Activated B cell treated with CpG ODN at 0.5 μM for 24 hours (primary cell): Measurements from ENCODE around the gene KRTAP5-3. TPM values are rescaled to one million over a fixed set of nuclear protein-coding genes. Genes with fewer than 3 reads are reported as not detected.
"Not testable (repeated sequence)": the region's sequence is repeated elsewhere in the genome, so short reads cannot be mapped to it uniquely, and the experiment has no call there.

Source experiments
- ATAC-seq: fragments of 200-7000 bp; cut with Tn5 transposase; one replicate; pipeline ENCODE4 v1.10.0; 2021; ENCODE audit warnings: low read depth, mild to moderate bottlenecking, moderate library complexity
- CTCF ChIA-PET: fragments of 350-600 bp; sonication (Branson Sonifier 250); formaldehyde crosslinking; loops from one replicate; lab custom pipeline; 2021; ENCODE audit warnings: antibody characterized with exemption; lab: Charles Lee
- POLR2A ChIA-PET: fragments of 350-600 bp; sonication (Branson Sonifier 250); formaldehyde crosslinking; loops from one replicate; lab custom pipeline; 2021; ENCODE audit warnings: antibody characterized with exemption; lab: Charles Lee
- DNase-seq: peaks from one replicate; pipeline ENCODE4 v3.0.0; 2022
- H3K27ac Mint-ChIP-seq: one replicate; pipeline ENCODE4 v1.8.0; 2020; ENCODE audit warnings: mixed read lengths
- H3K27me3 Mint-ChIP-seq: one replicate; pipeline ENCODE4 v1.8.0; 2021; ENCODE audit warnings: mixed read lengths
- H3K36me3 Mint-ChIP-seq: one replicate; pipeline ENCODE4 v1.8.0; 2021; ENCODE audit warnings: low read depth, mixed read lengths
- H3K4me1 Mint-ChIP-seq: one replicate; pipeline ENCODE4 v1.8.0; 2021; ENCODE audit warnings: mixed read lengths
- H3K4me3 Mint-ChIP-seq: one replicate; pipeline ENCODE4 v1.8.0; 2020; ENCODE audit warnings: mild to moderate bottlenecking, mixed read lengths
- H3K9me3 Mint-ChIP-seq: one replicate; pipeline ENCODE4 v1.8.0; 2020; ENCODE audit warnings: mixed read lengths
- intact Hi-C: fragments of 100-400 bp; cut with micrococcal nuclease; formaldehyde crosslinking; loops from one replicate; pipeline ENCODE4 v1.15.1; 2024
- total RNA-seq: library from RNA; stranded (reverse); gene quantifications from 2 replicates; pipeline ENCODE4 v1.2.3, GENCODE V29; 2022
- TF ChIP-seq, protein P1 (sequence below): fragments of 200-600 bp; IDR thresholded peaks from one replicate; pipeline ENCODE4 v1.8.0; 2022; ENCODE audit warnings: antibody characterized with exemption, mild to moderate bottlenecking

Gene KRTAP5-3
- total RNA-seq, 1 donor from 2014 or later = not detected

DNA sequence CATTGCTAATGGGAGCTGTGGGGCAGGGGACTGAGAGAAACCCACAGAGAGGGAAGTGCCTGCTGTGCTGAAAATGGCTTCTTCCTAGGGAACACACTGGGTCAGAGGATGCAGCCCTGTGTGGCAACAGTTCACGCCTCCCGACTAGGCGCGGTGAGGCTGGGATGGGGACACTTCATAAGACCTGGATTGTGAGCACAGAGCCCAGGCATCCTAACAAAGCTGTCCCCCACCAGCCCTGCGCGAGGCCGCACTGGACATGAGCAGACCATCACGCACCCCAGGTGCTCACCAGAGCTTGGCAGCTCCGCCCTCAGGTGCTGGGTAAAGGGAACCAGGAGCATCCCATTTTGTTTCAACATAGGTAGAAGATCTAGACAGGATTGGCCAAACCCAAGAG lies 15.5 kb upstream of the KRTAP5-3 start:
- intact Hi-C loops = no loop called here
- Mint-ChIP-seq H3K27me3 (peaks cover 12% of the 10 kb centered on the region), H3K4me1 (peaks cover under 1% of the 10 kb centered on the region), H3K4me3 (no peak overlapping the region), H3K27ac (no peak overlapping the region), H3K9me3 (no peaks in the 10 kb centered on the region), H3K36me3 (no peaks in the 10 kb centered on the region)
- ChIA-PET POLR2A (no interaction called here), CTCF (interaction anchor here (0.8 kb wide), 1 partner anchor 27 kb away, joined by 3 read pairs; no protein-coding TSS in a partner anchor)
- TF ChIP-seq, protein P1, sequence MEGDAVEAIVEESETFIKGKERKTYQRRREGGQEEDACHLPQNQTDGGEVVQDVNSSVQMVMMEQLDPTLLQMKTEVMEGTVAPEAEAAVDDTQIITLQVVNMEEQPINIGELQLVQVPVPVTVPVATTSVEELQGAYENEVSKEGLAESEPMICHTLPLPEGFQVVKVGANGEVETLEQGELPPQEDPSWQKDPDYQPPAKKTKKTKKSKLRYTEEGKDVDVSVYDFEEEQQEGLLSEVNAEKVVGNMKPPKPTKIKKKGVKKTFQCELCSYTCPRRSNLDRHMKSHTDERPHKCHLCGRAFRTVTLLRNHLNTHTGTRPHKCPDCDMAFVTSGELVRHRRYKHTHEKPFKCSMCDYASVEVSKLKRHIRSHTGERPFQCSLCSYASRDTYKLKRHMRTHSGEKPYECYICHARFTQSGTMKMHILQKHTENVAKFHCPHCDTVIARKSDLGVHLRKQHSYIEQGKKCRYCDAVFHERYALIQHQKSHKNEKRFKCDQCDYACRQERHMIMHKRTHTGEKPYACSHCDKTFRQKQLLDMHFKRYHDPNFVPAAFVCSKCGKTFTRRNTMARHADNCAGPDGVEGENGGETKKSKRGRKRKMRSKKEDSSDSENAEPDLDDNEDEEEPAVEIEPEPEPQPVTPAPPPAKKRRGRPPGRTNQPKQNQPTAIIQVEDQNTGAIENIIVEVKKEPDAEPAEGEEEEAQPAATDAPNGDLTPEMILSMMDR = no peak
- DNase-seq = no peak
- ATAC-seq = no peak

DNA sequence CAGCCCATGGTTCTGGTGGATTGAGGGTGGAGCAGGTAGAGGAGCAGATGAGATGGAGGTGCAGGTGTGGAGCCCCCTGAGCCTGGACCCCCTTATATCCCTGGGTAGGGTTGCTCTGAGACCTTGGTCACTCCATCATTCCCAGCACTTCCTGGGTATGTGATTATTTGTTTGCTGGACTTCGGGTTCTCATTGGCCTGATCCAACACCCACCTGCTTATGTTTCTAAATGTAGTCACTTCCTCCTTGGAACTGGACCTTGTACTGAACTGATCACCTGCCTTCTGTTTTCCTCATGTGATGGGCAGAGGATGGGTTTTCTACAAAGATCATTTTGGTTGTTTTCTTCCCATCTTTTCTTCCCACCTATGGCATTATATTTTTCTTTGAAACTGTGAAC lies 13.8 kb upstream of the KRTAP5-3 start, which contains the start of gene KRTAP5-4:
Gene KRTAP5-4, minus strand, starts transcription at position 53 of the 400 bp plus-strand sequence. Its CDS starts 45 bp downstream, at position 8.
- Mint-ChIP-seq H3K27me3 (peaks cover 22% of the 10 kb centered on the region), H3K4me1 (no peaks in the 10 kb centered on the region)
- CTCF ChIA-PET = no interaction called here

DNA sequence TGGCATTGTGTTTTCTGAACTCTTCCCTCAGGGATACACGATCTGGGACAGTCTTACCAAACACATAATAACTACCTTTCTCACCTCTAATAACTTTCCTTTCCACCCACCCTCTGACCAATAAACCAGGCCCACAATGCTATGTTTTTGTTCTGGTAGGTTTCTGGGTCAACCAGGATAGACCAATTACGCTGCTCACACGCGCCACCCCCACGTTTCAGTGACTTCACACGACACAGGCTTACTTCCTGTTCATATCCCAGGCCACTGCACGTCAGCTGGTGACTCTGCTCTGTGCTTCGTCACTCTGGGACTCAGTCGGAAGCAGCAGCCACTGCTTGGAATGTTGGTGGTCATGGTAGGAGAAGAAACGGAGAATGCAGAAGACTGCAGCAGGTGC lies 11.2 kb upstream of the KRTAP5-3 start:
- H3K4me1 Mint-ChIP-seq = no peaks in the 10 kb centered on the region
- POLR2A ChIA-PET = no interaction called here
- no peaks in the 10 kb centered on the region for H3K36me3 Mint-ChIP-seq
- TF ChIP-seq, protein P1 = no peak
- no peak for ATAC-seq
- no peak overlapping the region for H3K27ac Mint-ChIP-seq
- no peak overlapping the region for H3K4me3 Mint-ChIP-seq
- CTCF ChIA-PET = interaction anchor here (1.4 kb wide), 1 partner anchor 8 kb away, joined by 3 read pairs; no protein-coding TSS in a partner anchor
- intact Hi-C loops = no loop called here
- peaks cover 39% of the 10 kb centered on the region for H3K27me3 Mint-ChIP-seq
- no peak for DNase-seq
- H3K9me3 Mint-ChIP-seq = no peaks in the 10 kb centered on the region

More for the DNA sequence above, 13.8 kb upstream of the KRTAP5-3 start, which contains the start of gene KRTAP5-4:
- intact Hi-C loops = no loop called here
- Mint-ChIP-seq H3K4me3 (no peak within 1 kb of the TSS), H3K9me3 (no peaks in the 10 kb centered on the region), H3K36me3 (no peaks in the 10 kb centered on the region), H3K27ac (no peak within 1 kb of the TSS)
- ATAC-seq = no peak
- POLR2A ChIA-PET = no interaction called here
- TF ChIP-seq, protein P1 = no peak
- no peak for DNase-seq

GRCh38 chr11:1618231-1618630 lies 10.0 kb upstream of the KRTAP5-3 start:
- Mint-ChIP-seq H3K9me3 (no peaks in the 10 kb centered on the region), H3K4me1 (no peaks in the 10 kb centered on the region), H3K36me3 (no peaks in the 10 kb centered on the region), H3K27ac (no peak overlapping the region), H3K27me3 (peaks cover 41% of the 10 kb centered on the region), H3K4me3 (no peak overlapping the region)
- CTCF ChIA-PET = interaction anchor here (1.4 kb wide), 1 partner anchor 10 kb away, joined by 3 read pairs; no protein-coding TSS in a partner anchor
- POLR2A ChIA-PET = no interaction called here
- ATAC-seq (no peak), DNase-seq (no peak)
- TF ChIP-seq, protein P1 = no peak
- intact Hi-C loops = no loop called here

- H3K27ac Mint-ChIP-seq, ATAC-seq, intact Hi-C loops, DNase-seq, POLR2A ChIA-PET, CTCF ChIA-PET, H3K36me3 Mint-ChIP-seq, H3K4me3 Mint-ChIP-seq, H3K9me3 Mint-ChIP-seq: not testable (repeated sequence)
- Mint-ChIP-seq H3K27me3 (peaks cover 12% of the 10 kb centered on the region), H3K4me1 (peaks cover 12% of the 10 kb centered on the region)
These were observed 362 bp downstream of the KRTAP5-3 start for GRCh38 chr11:1607901-1608300.

- H3K4me3 Mint-ChIP-seq, DNase-seq, H3K27ac Mint-ChIP-seq, CTCF ChIA-PET, ATAC-seq, POLR2A ChIA-PET, H3K36me3 Mint-ChIP-seq, intact Hi-C loops, H3K9me3 Mint-ChIP-seq: not testable (repeated sequence)
- H3K4me1 Mint-ChIP-seq = peaks cover 12% of the 10 kb centered on the region
- peaks cover 14% of the 10 kb centered on the region for H3K27me3 Mint-ChIP-seq
These were observed 962 bp downstream of the KRTAP5-3 start for GRCh38 chr11:1607156-1607845.

- ChIA-PET CTCF (interaction anchor here (0.7 to 1.0 kb wide), 2 partner anchors 31 to 47 kb away, joined by 3 to 5 read pairs; no protein-coding TSS in a partner anchor), POLR2A (interaction anchor here (0.8 to 1.2 kb wide), 2 partner anchors 84 to 250 kb away, joined by 3 read pairs; no protein-coding TSS in a partner anchor)
- Mint-ChIP-seq H3K27ac (peak overlapping the region; percentile 69), H3K4me3 (peak overlapping the region; percentile 64), H3K4me1 (peaks cover 18% of the 10 kb centered on the region), H3K27me3 (peaks cover 14% of the 10 kb centered on the region)
- intact Hi-C loops, H3K9me3 Mint-ChIP-seq, H3K36me3 Mint-ChIP-seq, DNase-seq: not testable (repeated sequence)
- ATAC-seq = peak; percentile 93
These were observed 2.3 kb downstream of the KRTAP5-3 start for GRCh38 chr11:1605923-1606322.
